T-helper 17 cell (primary cell): Measurements from ENCODE around the gene SKI. TPM values are rescaled to one million over a fixed set of nuclear protein-coding genes. Genes with fewer than 3 reads are reported as not detected.
A peak's percentile ranks its signal among the peaks of the same experiment; 100 is the strongest.

Experiments
- ATAC-seq: fragments of 150-1000 bp; cut with Tn5 transposase; 2 replicates; pipeline ENCODE4 v1.10.0; 2021; ENCODE audit warnings: mild to moderate bottlenecking, moderate library complexity
- DNase-seq, 3 donors: peaks; one replicate each; pipeline versions ENCODE4 v3.0.0 to v3.0.0-alpha.2; 2020 to 2021
- H3K9me3 ChIP-seq: one replicate; pipeline ENCODE4 v1.7.0; 2013; ENCODE audit warnings: low read length, mild to moderate bottlenecking; ENCODE audit not compliant: control insufficient read depth, poor library complexity, severe bottlenecking
- H3K27ac Mint-ChIP-seq: one replicate; pipeline ENCODE4 v1.8.0; 2022; ENCODE audit warnings: mild to moderate bottlenecking, moderate library complexity, mixed read lengths
- H3K27me3 Mint-ChIP-seq: one replicate; pipeline ENCODE4 v1.8.0; 2022; ENCODE audit warnings: mixed read lengths
- H3K36me3 Mint-ChIP-seq: one replicate; pipeline ENCODE4 v1.8.0; 2022; ENCODE audit warnings: low read depth, mixed read lengths
- H3K4me1 Mint-ChIP-seq: one replicate; pipeline ENCODE4 v1.8.0; 2022; ENCODE audit warnings: mild to moderate bottlenecking, mixed read lengths
- H3K4me3 Mint-ChIP-seq: one replicate; pipeline ENCODE4 v1.8.0; 2022; ENCODE audit warnings: mild to moderate bottlenecking, moderate library complexity, mixed read lengths
- total RNA-seq, 4 donors: library from RNA in 2 of 4; stranded (reverse) in 2 of 4; gene quantifications; one replicate each; pipeline ENCODE4 v1.2.3 and lab custom pipeline; 2022 to 2026

SKI gene
- total RNA-seq, 2 donors from 2014 or later = 183 to 215 TPM

DNA sequence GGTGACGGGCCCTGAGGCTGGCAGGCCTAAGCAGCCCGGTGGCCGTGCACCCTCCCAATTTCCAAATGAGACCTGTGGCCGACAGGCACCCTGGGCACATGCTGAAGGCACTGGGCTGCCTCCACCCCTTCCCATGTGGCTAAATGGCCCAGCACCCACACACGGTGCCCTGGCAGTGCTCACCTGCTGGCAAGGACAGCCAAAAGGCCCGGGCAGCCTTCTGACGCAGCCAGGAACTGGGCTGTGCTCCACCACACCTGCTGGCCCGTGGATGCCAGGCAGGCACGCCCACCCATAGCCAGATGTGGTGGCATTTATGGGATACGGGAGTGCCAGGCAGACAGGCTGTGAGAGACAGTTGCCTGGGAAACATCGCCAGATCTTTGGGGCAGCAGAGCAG lies 29.5 kb upstream of the SKI start:
- ATAC-seq (no peak), DNase-seq (no peak)
- Mint-ChIP-seq H3K4me3 (peak overlapping the region; percentile 83), H3K36me3 (no peaks in the 10 kb centered on the region), H3K27ac (peak overlapping the region; percentile 86), H3K4me1 (peaks cover 17% of the 10 kb centered on the region), H3K27me3 (no peaks in the 10 kb centered on the region)
- no peaks in the 10 kb centered on the region for H3K9me3 ChIP-seq

DNA sequence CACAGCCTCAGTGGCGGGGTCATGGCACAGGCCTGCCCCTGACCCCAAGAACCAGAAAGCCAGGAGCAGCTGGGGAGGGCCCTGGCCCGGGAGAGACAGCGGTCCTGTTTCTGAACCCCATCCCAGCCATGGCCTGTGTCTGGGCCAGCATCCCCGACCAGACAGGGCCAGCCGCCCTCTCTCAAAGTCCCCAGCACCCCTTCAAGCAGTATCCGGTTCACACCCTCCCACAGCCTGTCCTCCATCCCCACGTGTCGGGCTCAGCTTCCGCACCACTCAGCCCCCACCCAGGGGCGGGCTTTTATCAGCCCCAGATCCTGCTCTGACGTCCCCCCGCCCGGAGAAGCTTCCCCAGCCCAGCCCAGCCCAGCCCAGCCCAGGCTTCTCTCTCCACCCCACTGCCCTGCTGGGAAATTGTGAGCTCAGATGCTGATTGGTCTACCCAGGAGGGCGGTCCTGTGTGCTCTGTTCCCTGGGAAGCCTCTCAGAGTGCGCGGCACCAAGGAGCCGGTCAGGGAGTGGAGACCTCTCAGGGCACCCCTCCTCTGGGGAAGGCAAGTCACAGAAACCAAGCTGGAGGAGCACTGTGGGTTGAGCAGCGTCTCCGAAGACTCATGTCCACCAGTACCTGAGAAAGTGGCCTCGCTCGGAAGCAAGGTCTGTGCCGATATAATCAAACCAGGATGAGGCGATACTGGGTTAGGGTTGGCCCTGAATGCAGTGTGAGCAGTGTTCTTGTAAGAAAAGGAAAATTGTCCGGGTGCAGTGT lies 28.9 kb upstream of the SKI start:
- no peaks in the 10 kb centered on the region for H3K9me3 ChIP-seq
- peaks cover 17% of the 10 kb centered on the region for H3K4me1 Mint-ChIP-seq
- DNase-seq (peak; percentile 48 to 71 (median 63)), ATAC-seq (peak; percentile 62)
- peak overlapping the region; percentile 86 for H3K27ac Mint-ChIP-seq
- no peaks in the 10 kb centered on the region for H3K36me3 Mint-ChIP-seq
- peak overlapping the region; percentile 83 for H3K4me3 Mint-ChIP-seq
- H3K27me3 Mint-ChIP-seq = no peaks in the 10 kb centered on the region

DNA sequence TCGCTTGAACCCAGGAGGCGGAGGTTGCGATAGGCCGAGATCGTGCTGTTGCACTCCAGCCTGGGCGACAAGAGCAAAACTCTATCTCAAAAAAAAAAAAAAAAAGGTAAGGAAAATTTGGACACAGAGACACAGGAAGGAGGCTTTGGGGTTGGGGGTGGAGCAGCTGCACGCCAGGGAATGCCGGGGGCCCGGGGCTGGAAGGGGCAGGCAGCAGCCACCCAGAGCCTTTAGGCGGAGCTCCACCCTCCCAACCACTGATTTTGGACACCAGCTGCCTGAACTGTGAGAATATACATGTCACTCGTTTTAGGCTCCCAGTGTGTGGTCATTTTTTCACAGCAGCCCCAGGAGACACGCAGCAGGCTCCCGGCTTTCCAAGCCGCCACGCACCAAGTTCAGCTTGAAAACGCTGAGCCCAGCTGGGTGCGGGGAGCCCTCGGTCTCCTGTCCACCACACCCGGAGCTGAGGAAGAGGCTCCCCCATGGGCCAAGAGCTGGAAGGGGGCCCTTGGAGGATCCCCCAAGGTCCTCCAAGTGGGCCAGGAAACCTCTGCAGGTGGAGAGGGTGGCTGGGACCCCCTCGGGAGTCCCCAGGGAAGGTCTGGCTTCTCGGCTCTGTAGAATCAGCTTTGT lies 27.7 kb upstream of the SKI start:
- H3K27me3 Mint-ChIP-seq = no peaks in the 10 kb centered on the region
- peaks cover 17% of the 10 kb centered on the region for H3K4me1 Mint-ChIP-seq
- no peaks in the 10 kb centered on the region for H3K36me3 Mint-ChIP-seq
- peak overlapping the region; percentile 86 for H3K27ac Mint-ChIP-seq
- DNase-seq = no peak
- H3K9me3 ChIP-seq = no peaks in the 10 kb centered on the region
- H3K4me3 Mint-ChIP-seq = no peak overlapping the region
- no peak for ATAC-seq

DNA sequence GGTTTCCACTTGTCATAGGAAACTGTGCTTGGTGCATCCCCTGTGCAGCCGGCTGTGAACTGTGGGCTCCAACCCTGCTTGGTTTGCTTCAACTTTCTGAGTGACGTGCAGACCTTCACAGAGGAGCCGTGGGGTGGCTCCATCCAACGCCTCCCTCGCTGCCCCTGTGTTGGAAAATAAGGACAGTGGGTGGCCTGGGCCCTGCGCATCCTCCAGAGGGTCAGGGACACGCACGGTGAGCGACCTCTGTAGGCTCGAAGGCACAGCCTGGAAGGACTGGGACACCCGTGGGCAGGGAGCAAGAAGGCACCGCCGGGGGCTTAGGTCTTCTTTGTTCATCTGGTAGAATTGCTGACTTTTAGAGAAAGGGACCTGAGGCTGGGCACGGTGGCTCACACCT lies 27.1 kb upstream of the SKI start:
- H3K27me3 Mint-ChIP-seq = no peaks in the 10 kb centered on the region
- peaks cover 17% of the 10 kb centered on the region for H3K4me1 Mint-ChIP-seq
- no peak for DNase-seq
- no peak overlapping the region for H3K4me3 Mint-ChIP-seq
- ATAC-seq = no peak
- no peaks in the 10 kb centered on the region for H3K9me3 ChIP-seq
- no peak overlapping the region for H3K27ac Mint-ChIP-seq
- H3K36me3 Mint-ChIP-seq = no peaks in the 10 kb centered on the region

DNA sequence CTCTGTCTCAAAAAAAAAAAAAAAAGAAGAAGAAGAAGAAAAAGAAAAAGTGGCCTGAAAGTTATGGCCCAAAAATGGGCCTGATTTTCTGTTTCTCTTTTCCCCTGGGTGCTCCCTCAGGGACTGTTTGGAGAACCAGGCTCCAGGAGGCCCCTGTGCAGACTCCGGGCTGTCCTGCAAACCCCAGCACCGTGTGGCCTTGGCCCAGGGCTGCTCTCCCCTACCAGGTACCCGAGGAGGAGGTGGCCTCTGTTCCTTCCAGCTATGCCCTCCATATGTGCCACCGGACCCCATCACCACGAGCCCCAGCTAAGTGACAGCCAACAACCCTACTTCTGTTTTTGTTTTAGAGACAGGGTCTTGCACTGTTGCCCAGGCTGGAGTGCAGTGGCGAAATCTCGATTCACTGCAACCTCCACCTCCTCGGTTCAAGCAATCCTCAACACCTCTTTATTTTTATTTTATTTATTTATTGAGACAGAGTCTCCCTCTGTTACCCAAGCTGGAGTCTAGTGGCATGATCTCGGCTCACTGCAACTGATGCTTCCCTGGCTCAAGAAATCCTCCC lies 26.0 kb upstream of the SKI start:
- no peaks in the 10 kb centered on the region for H3K36me3 Mint-ChIP-seq
- no peaks in the 10 kb centered on the region for H3K9me3 ChIP-seq
- DNase-seq = no peak
- no peaks in the 10 kb centered on the region for H3K27me3 Mint-ChIP-seq
- H3K4me3 Mint-ChIP-seq = no peak overlapping the region
- H3K4me1 Mint-ChIP-seq = peaks cover 17% of the 10 kb centered on the region
- no peak for ATAC-seq
- peak overlapping the region; percentile 37 for H3K27ac Mint-ChIP-seq

DNA sequence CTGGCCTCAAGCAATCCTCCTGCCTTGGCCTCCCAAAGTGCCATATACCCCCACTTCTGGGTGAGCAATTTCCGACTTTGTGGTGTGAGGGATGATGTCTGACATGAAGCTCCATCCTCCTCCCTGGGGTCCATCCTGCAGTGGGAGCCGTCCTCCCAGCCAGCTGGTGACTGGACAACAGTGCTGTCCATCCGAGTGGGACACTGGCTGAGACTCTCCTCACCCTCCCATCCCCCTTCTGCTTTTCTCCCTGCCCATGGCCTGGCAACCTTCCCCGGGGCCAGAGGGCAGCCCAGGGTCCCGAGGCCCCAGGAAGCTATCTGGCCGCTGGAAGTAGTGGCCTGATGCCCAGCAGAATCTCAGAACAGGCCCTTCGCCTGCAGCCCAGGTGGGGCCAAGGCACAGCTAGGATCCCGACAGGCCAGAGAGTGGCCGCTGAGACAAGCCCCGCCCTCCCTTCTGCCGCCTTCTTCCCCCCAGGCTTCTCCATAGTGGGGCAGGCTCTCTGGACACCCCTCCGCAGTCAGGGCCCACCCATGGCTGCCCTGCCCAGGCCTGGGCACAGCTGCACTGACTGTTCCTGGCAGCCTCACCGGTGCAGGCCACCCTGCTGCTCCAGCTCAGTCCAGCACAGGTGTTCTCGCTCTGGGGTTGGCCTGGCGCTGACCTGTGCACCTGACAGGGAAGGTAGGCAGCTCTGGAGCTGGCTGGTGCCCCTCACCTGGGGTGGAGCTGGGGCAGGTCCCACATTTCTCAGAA lies 25.1 kb upstream of the SKI start:
- Mint-ChIP-seq H3K27ac (no peak overlapping the region), H3K4me3 (no peak overlapping the region), H3K27me3 (no peaks in the 10 kb centered on the region), H3K4me1 (peaks cover 17% of the 10 kb centered on the region), H3K36me3 (no peaks in the 10 kb centered on the region)
- H3K9me3 ChIP-seq = no peaks in the 10 kb centered on the region
- DNase-seq (no peak), ATAC-seq (no peak)

DNA sequence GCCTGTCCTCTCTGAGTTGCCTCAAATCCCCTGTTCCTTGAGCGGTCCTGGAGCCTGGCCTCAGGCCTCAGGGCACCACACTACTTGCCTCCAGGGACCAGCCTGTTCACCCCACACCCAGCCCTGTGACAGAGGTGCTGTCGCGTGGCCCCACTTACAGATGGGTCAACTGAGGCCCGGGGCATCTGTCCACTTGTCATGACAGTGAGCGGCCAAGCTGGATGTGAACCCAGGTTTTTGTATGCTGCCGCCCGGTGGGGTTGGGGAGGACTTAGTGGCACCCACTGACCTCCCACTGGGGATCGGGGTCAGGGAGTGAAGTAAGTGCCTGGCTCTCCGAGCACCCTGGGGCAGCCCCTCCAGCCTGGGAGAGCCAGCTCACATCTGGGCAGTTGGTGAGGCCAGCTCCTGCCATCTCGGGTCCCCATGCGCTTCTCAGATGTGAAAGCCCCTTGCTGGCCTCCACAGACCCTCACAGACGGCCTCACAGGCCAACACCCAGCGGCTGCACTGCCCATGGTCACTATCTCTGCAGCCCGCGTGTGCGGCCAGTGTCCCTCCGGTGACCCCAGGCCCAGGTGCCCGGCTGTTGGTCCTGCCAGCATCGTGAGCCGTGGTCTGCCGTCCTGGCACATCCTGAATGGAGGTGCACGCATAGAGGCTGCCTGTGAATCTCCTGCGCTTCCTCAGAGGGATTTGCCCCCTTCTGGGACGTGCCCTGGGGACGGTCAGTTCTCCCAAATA lies 24.3 kb upstream of the SKI start:
- ATAC-seq (no peak), DNase-seq (no peak)
- Mint-ChIP-seq H3K27me3 (no peaks in the 10 kb centered on the region), H3K4me1 (peaks cover 15% of the 10 kb centered on the region), H3K27ac (no peak overlapping the region), H3K36me3 (no peaks in the 10 kb centered on the region), H3K4me3 (no peak overlapping the region)
- H3K9me3 ChIP-seq = no peaks in the 10 kb centered on the region

DNA sequence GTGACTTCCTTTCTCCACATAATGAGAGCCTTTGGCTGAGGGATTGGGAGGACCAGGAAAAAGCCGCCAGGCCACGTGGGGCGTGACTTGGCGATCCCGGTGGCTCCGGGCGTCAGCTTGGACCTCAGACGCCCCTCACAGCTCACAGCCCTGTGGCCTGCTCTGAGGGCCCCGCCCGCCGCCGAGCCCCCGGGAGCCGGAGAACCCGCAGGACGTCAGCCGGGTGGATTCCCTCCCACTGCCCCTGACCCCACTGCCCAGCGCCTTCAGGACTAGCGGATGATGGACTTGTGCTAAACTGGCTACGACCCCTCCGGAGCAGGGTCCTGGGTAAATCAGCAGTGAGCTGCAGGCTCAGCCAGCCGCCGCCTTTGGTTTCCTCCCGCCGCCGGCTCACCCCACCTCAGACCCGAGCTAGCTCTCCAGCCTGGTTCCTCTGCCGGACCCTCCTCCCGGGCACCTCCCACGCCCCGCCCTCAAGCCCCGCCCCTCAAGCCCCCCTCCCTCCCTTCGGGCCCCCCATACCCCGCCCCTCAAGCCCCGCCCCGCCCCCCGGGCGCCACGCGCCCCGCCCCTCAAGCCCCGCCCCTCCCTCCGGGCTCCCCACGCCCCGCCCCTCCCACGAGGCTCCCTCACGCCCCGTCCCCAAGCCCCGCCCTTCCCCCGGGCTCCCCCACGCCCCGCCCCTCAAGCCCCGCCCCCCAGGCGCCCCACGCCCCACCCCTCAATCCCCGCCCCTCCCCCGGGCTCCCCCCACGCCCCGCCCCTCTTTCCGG lies 23.5 kb upstream of the SKI start:
- no peaks in the 10 kb centered on the region for H3K36me3 Mint-ChIP-seq
- peak overlapping the region; percentile 76 for H3K4me3 Mint-ChIP-seq
- no peaks in the 10 kb centered on the region for H3K9me3 ChIP-seq
- peak in 1 of 3 donors; percentile 96 for DNase-seq
- H3K4me1 Mint-ChIP-seq = peaks cover 11% of the 10 kb centered on the region
- no peak overlapping the region for H3K27ac Mint-ChIP-seq
- peak; percentile 44 for ATAC-seq
- no peaks in the 10 kb centered on the region for H3K27me3 Mint-ChIP-seq

DNA sequence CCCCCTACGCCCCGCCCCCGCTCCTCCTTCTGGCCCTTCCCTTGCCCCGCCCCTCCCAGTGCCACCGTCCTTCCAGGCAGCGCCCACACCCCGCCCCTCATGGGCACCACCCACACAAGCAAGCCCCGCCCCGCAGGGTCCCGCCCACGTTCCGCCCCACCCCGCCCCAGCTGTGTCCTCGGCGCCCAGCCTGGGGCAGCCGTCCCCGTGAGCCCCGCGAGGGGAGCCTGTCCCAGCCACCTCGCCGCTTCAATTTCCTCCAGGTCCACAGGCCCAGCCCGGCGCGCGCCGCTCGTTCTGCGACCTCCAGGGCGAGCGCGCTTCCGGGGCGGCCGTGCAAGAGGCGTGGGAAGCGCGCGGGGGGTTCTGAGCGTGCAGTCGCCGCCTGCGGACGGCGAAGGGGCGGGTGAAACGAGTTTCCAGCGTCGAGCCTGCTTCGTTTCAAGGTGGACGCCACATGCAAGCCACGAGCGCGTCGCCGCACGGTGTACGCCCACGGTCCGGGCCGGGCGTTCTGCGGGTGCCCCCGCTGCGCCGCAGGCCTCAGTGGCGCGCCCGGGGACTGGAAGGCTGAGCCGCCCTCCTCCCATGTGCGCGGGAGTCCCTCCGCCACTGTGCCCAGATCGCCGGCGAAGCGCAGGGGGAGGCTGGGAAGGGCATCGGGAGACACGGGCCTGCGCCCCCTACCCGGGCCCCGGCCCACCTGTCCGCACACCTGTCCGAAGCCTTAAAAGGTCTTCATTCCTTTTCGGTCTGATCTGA lies 22.7 kb upstream of the SKI start:
- DNase-seq (peak in 2 of 3 donors; percentile 88 to 94), ATAC-seq (peak; percentile 96)
- no peaks in the 10 kb centered on the region for H3K36me3 Mint-ChIP-seq
- H3K27ac Mint-ChIP-seq = no peak overlapping the region
- no peaks in the 10 kb centered on the region for H3K9me3 ChIP-seq
- no peaks in the 10 kb centered on the region for H3K27me3 Mint-ChIP-seq
- peaks cover 4% of the 10 kb centered on the region for H3K4me1 Mint-ChIP-seq
- H3K4me3 Mint-ChIP-seq = peak overlapping the region; percentile 76

DNA sequence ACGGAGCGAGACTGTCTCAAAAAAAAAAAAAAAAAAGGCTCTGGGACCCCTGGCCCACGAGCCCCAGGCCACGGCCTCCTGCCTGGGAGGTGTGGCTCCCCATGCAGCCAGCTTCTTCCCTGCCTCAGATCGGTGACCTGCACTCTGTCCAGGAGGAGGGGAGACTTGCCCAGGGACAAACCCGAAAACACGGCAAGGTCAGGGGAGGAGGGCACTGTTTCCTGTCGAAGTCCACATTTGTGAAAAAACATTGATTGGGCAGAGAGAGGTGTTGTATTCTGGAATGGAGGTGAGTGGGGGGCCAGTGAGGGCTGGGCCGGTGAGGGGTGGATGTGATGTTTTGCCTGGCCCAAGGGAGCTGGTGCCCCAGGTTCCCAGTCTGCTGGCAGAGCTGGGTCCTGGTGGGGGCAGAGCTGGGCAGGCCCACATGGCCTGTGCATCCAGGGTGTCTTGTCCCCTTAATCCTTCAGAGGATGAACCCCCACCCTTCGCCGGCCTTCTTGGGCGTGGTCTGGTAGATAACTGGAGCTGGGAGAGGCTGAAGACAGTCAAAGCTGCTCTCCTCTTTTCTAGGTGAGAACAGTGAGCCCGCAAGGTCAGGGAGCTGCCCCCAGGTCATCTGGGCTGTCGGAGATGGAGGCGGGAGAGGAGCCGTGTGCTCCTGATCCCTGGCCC lies 21.2 kb upstream of the SKI start:
- no peaks in the 10 kb centered on the region for H3K36me3 Mint-ChIP-seq
- DNase-seq = no peak
- H3K4me1 Mint-ChIP-seq = peaks cover 3% of the 10 kb centered on the region
- no peaks in the 10 kb centered on the region for H3K9me3 ChIP-seq
- ATAC-seq = no peak
- no peak overlapping the region for H3K4me3 Mint-ChIP-seq
- no peaks in the 10 kb centered on the region for H3K27me3 Mint-ChIP-seq
- peak overlapping the region; percentile 21 for H3K27ac Mint-ChIP-seq
